Dermis microvascular lymphatic vessel endothelial cell (primary cell): ENCODE data around the gene C2orf49. TPM values are rescaled to one million over a fixed set of nuclear protein-coding genes. Genes with fewer than 3 reads are reported as not detected.

Experiments used
- DNase-seq, 2 donors: peaks; one replicate each; pipeline versions ENCODE4 v3.0.0 to v3.0.0-alpha.2; 2010; ENCODE audit warnings: low read depth in 2 of 2
- total RNA-seq: library from RNA; depleted of rRNA; stranded (reverse); fragments of >200 nt; gene quantifications from 2 replicates; pipeline ENCODE4 v1.2.1, GENCODE V29; 2014

The C2orf49 gene
- total RNA-seq, 1 donor from 2014 or later = 10.3 TPM

DNA sequence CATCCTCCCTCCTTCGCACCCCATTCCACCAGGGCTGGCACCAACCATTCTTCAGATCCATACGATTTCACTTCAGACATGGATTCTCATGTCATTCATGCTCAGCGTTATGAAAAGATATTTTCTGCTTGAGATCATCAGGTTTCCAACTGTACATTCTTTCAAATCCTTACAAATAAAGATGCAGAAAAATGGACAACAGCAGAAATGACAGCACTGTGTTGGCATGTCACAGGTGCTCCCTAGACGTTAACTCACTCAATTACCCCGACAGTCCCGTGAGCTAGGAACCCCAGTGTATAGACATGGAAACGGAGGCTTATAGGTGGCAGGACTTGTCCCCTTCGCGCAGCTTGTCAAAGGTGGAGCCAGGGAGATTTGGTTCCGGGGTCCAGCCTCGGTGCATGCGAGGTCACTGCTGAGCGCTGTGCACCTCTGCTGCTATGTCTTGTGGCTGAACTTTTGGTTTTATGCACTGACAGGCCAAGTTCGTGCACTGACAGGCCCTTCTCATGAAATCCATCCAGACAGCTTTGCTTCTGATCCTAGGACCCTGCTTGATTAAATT is 43.8 kb downstream of the C2orf49 start:
- no peak for DNase-seq

GRCh38 chr2:105382177-105382576 is 44.8 kb downstream of the C2orf49 start:
- no peak for DNase-seq

- no peak for DNase-seq
Measured at GRCh38 chr2:105383432-105384166, 46.3 kb downstream of the C2orf49 start.

- no peak for DNase-seq
Measured at GRCh38 chr2:105384216-105384615, 46.9 kb downstream of the C2orf49 start.

- DNase-seq = no peak
Measured at GRCh38 chr2:105384861-105385260, 47.5 kb downstream of the C2orf49 start.

- DNase-seq = no peak
Measured at GRCh38 chr2:105385731-105386540, 48.6 kb downstream of the C2orf49 start.

DNA sequence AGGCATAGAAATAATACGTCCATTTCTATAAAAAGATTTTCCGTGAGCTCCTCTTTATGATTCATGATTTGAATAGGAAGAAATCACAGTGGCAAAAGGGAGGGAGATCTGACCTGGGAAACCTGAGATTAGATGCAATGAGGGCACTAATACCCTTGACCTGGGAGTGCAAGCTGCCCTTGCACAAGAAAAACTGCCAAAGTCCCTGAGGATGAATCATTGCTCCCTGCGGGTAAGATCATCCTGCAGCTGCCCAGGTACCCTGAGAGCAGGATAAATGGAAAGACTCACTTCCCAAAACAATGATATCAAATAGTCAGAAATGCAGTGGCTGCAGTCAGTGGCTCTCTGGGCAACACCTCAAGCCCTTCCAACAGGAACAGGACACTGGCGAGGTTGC is 49.9 kb downstream of the C2orf49 start:
- peak in 1 of 2 donors; percentile 69 for DNase-seq

GRCh38 chr2:105388971-105389381 is 51.6 kb downstream of the C2orf49 start:
- DNase-seq = peak; percentile 43 to 98

DNA sequence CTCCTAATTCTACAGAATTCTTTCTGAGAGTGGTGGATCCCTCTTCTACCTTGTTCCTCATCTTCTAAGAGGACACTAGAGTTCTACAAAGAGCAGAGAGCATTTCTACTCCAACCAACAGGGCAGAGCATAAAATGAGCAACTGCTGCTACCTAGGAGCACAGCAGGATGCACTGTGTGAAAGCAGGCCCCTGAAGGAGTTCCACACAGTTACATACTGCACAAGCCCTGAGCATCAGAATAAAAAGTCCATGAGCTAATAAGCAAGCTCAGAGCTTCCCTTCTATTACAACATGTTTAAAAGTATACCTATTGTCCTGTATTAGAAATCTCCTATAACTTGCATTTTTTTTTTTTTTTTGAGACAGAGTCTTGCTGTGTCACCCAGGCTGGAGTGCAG is 53.1 kb downstream of the C2orf49 start:
- DNase-seq = no peak

GRCh38 chr2:105391058-105391627 is 53.8 kb downstream of the C2orf49 start:
- no peak for DNase-seq

- DNase-seq = no peak
Measured at GRCh38 chr2:105391763-105392662, 54.7 kb downstream of the C2orf49 start.

DNA sequence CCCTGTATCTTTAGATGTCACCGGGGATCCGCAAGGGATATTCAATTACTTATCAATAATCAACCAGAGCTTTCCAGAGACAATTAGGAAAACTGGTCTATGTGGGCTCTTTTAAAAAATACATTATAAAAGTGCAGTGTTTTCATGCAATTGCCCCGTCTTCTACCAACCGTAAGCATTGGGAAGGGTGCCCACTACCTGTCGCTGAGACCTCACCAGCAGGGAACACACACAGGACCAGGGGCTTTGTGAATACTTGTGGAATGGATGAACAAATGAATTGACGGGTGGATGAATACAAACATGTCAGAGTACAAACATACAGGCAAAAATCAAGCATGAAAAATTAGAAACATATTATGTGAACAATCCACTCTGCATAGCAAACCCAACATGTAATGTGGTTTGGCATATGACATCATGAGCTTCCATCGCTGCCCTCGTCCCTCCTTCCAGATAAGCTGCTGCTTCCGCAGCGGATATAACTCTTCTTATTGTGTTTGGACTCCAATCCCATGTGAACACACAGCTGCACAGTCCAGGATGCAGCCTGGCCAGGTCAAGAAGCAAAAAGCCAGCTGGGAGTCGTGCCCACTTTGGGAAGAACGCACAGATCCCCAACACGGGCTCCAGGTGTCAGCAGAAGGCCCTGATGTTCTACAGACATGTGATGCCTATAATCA is 56.2 kb downstream of the C2orf49 start:
- peak; percentile 92 to 99 for DNase-seq

GRCh38 chr2:105394951-105395611 is 57.7 kb downstream of the C2orf49 start:
- peak in 1 of 2 donors; percentile 59 for DNase-seq

GRCh38 chr2:105395691-105396090 is 58.4 kb downstream of the C2orf49 start:
- DNase-seq = no peak

DNA sequence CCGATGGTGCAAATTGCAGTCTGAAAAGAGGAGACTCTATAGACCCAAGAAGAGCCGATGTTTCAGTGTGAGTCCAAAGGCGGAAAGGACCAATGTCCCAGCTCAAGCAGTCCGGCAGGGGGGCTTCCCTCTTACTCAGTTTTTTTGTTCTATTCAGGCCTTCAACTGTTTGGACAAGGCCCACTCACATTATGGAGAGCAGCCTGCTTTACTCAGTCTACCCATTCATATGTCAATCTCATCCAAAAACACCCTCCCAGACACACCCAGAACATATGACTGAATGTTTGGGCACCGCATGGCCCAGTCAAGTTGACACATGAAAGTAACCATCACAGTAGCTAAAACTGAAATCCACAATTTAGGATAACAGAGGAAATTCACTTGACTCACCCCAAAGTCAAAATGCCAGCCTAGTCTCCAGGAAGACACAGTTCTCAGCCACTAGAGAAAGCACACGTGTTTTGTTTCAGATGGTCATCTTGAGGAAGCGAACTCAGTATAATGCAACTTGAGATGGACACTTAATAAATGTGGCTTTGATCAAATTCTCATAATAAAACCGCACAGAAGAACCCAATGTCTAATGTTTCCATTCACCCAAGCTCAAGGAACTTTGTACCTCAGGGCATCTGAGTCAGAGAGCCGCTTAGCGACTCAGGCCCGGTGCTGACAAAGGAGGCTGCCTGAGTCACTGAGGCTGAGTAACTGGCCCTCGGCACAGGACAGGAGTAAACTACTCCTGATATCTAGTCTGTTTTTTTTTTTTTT is 59.1 kb downstream of the C2orf49 start:
- DNase-seq = peak in 1 of 2 donors; percentile 95

GRCh38 chr2:105397025-105397722 is 59.8 kb downstream of the C2orf49 start:
- DNase-seq = peak in 1 of 2 donors; percentile 40

- peak in 1 of 2 donors; percentile 37 for DNase-seq
Measured at GRCh38 chr2:105397953-105398335, 60.6 kb downstream of the C2orf49 start.
